CD4-positive, alpha-beta T cell treated with Interleukin-21 for 1 hour (primary cell): ENCODE data around the gene PLPPR3.

Experiments
- DNase-seq: peaks from one replicate; pipeline ENCODE4 v3.0.0-alpha.2; 2020

The PLPPR3 gene

DNA sequence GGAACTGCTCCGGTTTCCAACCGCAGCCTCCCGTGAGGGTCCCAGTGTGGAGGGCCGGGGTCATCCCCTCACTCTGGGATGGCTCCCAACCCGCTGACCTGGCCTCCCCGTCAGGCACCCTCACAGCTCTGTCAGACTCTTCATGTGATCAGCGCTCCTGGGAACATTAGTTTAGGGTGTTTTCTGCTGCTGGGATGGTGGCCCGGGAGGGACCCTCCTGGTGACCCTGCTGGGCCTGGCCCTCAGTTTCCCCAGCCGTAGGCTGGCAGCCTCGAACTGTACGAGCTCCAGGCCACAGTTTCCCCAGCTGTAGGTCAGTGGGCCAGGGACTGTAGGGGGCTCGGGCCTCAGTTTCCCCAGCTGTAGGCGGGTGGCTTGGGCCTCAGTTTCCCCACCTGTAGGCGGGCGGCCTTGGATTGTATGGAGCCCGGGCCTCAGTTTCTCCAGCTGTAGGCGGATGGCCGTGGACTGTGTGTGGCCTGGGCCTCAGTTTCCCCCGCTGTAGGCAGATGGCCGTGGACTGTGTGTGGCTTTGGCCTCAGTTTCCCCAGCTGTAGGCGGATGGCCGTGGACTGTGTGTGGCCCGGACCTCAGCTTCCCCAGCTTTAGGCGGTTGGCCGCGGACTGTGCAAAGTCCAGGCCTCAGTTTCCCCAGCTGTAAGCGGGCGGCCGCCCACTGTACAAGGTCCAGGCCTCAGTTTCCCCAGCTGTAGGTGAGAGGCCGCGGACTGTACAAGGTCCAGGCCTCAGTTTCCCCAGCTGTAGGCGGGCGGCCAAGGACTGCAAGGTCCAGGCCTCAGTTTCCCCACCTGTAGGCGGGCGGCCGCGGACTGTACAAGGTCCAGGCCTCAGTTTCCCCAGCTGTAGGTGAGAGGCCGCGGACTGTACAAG, 25.8 kb downstream of the PLPPR3 start:
- DNase-seq: no peak

DNA sequence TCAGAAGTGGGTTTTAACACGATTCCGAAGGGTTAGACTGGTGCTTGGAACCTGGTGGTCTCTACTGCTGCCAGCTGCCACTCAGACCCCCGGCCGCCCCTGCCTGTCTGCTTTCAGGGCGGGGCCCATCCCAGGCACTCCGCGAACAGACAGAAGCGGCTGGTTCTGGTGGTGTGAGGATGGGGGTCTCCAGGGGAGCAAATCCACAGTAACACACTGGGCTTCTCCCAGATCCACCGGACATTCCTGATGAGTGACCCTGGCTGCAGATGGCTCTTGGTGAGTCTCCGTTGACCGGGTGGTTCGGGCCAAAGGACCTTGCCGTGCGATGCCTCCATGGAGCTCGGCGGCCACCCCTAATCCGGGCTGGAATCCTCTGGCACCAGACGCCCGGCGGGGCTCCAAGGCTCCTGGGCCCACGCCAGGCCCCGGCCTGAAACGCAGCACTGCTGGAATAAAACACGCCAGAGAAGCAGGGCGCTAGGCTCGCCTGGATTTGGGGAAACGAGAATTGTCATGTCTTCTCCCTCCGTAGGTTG, 26.6 kb downstream of the PLPPR3 start:
- DNase-seq: no peak

DNA sequence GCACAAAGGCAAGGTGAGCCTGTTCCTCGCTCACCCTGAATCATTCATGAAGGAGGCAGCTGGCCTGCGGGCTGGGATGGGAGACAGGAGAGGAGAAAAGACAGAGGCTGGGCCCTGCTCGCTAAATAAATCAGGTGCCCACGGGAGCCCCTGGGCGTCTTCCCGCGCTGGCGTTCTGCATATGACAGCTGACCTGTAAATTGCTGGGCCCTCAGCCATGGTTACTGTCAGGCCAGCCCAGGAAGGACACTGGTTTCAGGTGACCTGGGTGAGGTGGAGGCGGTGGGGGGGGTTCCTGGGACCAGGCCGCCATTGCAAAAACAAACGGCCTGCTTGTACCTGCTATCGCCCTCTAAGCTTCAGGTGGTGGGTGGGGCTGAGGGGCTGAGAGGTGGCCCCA, 27.9 kb downstream of the PLPPR3 start:
- no peak for DNase-seq

DNA sequence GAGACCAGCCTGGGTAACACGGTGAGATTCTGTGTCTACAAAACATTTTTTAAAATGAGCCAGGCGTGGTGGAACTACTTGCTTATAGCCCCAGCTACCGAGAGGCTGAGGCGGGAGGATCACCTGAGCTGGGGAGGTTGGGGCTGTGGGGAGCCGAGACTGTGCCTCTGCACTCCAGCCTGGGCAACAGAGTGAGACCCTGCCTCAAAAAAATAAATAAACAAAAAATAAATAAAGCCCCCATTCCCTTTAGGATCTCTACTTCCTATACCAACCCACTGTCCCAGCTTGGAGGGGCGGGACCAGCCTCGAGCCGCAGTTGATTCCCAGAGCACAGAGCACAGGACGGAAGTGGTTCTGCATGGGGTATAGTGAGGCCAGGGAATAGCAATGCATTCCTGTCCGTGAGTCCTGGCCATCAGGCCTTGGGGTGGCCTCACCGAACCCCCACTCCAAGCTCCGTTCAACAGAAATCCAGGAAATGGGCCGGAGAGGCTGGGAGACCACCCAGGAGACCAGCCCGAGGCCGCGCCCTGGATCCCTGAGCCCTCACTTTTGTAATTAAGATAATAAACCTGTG, 29.4 kb downstream of the PLPPR3 start:
- no peak for DNase-seq

- no peak for DNase-seq
These were observed 30.0 kb downstream of the PLPPR3 start for GRCh38 chr19:791567-792305.

DNA sequence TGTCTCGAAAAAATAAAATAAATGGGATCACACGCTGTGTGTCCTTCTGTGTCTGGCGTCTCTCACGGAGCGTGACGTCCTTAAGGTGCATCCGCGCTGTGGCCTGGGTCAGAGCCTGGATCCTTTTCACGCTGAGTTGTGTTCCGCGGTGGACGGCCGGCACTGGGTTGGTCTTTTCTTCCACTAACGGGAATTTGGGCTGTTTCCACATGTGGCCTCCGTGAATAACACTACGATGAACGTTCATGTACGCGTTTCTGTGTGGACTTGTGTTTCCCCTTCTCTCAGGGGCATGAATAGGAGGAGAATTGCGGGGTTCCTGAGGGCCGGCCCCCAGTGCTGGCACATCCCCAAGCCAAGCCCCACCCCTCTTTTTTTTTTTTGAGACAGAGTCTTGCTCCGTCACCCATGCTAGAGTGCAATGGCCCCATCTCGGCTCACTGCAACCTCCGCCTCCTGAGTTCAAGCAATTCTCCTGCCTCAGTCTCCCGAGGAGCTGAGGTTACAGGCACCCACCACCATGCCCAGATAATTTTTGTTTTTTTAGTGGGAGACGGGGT, 30.7 kb downstream of the PLPPR3 start:
- DNase-seq: no peak

DNA sequence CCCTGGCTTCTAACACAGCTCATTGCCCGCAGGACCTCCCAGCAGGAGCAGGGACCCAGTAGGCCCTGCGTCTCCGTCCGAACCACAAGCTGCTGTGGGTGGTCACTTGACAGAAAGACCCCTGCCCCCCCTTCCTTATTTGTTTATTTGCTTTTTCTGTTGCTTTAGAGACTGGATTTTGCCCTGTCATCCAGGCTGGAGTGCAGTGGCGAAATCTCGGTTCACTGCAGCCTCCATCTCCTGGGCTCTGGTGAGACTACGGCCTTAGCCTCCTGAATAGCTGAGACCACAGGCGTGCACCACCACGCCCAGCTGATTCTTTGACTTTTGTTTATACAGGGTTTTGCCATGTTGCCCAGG, 32.1 kb downstream of the PLPPR3 start:
- DNase-seq: no peak

GRCh38 chr19:788983-789700, 32.6 kb downstream of the PLPPR3 start:
- no peak for DNase-seq

DNA sequence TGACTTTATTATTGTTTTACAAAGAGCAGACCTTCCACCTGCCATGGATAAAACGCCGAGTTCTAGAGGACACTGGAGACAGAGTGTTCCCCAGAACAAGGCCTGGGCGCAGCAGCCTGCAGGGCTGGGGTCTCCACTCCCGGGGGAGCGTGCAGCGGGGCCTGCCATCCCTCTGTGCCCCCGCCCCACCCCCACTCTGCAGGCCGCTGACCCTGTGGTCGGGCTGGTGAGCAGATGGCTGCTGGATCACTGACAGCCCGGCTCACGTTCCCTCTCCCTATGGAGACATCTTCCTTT, 33.1 kb downstream of the PLPPR3 start:
- no peak for DNase-seq

- DNase-seq: no peak
These were observed 34.2 kb downstream of the PLPPR3 start for GRCh38 chr19:787536-787935.

DNA sequence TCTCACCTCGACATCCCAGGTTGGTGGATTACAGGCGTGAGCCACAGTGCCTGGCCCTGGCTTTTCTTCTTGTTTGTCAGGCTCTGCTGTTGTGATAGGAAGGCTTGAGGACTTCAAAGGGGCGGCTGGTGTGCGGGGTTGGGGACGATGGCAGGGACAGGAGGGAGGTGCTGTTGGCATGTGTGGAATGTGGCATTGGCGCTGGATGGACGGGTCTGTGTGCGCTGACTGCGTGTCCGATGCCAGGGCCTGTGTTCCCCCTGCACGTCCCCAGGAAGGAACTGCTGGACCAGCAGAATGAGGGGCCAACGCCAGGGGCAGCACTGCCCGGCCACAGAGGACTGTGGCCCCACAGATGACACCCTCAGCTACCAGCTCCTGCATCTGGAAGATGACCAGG, 37.2 kb downstream of the PLPPR3 start:
- DNase-seq: no peak

DNA sequence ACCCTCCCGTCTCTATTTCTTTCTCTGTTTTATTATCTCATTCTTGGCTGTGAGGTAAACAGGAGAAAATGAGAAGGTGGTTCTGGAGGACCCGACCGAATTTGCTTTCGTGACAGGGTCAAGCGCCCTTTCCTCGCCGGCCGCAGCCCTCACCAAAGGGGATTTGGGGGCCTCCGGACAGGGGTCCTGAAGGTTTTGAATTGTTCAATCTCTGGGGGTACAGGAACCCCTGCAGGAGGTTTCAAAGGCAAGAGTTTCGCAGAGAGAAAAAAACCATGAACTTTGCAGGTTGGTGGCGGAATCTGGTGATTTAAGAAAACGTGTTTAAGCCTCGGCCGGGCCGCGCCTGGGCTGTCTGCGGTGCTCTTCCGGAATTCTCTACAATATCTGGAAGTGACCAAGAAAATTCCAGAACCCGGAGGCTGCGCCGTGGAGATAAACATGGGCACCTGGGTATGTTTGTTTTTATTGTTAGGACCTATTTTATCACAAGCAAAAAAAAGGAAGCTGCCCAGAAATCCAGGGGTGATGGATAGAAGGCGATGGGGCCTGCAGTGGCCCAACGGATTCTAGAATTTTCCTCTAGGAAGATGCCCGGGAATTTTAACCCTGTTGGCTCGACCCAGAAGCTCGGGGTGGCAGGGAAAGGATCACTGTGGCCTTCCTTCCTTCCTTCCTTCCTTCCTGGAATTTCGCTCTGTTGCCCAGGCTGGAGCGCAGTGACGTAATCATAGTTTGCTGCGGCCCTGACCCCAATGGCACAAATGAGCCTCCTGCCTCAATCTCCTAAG, 38.7 kb downstream of the PLPPR3 start:
- DNase-seq: no peak

- no peak for DNase-seq
These were observed 39.4 kb downstream of the PLPPR3 start for GRCh38 chr19:782185-782877.

DNA sequence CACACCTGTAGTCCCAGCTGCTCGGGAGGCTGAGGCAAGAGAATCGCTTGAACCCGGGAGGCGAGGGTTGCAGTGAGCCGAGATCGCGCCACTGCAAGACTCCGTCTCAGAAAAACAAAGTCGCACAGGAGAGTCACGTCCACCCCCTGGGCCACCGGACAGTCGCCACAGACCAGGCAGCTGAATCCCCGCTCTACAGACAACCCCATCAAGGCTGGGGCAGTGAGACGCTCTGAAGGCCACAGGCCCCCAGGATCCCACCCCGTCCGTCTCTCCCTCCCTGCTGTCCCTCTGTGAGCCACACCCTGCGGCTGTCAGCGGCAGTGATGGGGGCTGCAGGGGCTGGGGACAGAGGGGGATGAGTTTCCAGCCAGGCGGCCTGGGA, 40.0 kb downstream of the PLPPR3 start:
- no peak for DNase-seq

- DNase-seq: no peak
These were observed 40.8 kb downstream of the PLPPR3 start for GRCh38 chr19:780935-781334.

DNA sequence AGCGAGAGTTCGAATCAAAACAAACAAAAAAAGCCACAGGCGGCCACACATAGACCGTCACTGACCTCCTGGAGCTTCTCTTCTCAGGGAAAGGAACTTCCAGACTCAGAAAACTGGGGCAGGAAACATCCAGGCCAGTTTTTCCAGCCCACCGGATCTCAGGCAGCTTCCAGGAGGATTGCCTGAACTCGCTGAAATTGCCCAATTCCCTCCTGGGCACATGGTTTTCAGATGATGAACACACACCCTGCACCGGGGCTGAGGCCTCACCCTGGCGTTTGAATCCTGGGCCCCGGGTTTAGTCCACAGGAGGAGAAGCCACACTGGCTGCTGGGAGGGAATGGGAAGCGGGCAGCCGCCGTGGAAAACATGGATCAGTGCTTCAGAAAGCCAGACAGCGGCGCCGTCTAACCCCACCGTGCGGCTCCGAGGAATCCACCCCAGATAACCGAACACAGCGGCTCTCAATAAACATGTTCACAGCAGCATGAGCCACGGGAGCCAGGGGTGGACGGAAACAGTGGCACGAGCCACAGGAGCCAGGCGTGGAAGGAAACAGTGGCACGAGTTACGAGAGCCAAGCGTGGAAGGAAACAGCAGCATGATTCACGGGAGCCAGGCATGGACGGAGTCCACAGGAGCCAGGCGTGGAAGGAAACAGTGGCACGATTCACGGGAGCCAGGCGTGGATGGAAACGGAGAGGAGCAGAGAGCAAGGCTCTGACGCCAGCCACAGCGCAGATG, 42.7 kb downstream of the PLPPR3 start:
- DNase-seq: no peak

GRCh38 chr19:776549-776948, 45.2 kb downstream of the PLPPR3 start:
- DNase-seq: no peak

DNA sequence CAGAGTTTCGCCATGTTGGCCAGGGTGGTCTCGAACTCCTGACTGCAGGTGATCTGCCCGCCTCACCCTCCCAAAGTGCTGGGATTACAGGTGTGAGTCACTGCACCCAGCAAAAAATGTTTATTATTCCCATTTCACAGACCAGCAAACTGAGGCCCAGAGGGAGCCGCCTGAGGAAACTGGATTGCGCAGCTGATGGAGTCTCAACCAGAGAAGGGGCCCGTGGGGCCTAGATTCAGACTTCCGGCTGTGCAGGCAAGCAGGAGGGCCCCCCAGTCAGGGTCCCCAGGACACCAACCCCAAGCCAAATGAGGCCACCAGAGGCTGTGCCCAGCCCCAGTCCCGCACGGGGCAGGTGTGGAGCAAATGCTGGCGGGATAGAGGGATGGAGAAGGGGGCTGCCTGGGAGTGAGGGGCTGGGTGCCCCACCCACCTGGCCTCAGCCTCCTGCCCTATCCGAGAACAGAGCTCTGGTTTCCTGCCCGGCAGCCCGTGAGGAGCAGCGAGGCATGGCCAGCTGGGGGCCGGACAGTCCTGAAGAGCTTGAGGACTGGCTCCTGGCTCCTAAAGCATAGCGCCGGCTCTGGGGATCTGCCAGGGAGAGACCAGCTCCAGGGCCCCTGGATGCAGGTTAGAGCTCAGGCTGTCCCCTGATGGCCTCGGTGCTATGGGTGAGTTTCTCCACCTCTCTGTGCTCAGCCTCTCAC, 48.9 kb downstream of the PLPPR3 start:
- DNase-seq: no peak

DNA sequence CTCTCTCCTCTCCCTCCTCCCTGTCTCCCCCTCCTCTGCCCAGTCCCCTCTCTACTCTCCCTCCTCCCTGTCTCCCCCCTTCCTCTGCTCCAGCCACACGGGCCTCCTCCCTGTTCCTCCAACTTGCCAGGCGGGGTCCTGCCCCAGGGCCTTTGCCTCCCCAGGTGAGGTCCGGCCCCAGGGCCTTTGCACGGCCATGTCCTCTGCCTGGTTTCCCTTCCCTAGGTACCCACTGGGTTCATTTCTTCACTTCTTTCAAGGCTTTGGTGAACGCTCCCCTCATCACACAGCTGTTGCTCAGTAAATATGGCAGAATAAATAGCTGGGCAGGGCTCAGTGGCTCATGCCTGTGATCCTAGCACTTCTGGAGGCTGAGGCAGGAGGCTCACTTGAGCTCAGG, 49.7 kb downstream of the PLPPR3 start:
- DNase-seq: no peak

DNA sequence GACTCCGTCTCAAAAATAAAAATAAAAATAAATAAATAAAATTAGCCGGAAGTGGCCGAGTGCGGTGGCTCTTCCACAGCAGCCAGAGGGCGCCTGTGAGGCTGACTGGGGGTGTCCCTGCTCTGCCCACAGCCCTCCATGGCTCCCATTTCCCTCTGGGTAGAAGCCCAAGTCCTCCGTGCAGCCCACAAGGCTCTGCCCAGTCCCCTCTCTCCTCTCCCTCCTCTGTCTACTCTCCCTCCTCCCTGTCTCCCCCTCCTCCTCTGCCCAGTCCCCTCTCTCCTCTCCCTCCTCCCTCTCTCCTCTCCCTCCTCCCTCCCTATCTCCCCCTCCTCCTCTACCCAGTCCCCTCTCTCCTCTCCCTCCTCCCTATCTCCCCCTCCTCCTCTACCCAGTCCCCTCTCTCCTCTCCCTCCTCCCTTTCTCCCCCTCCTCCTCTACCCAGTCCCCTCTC, 50.4 kb downstream of the PLPPR3 start:
- DNase-seq: peak; percentile 32
